Breast epithelium (tissue), 4 donors: ENCODE results near the gene SSTR3. TPM values are rescaled to one million over a fixed set of nuclear protein-coding genes. Genes with fewer than 3 reads are reported as not detected.

Experiments
- DNase-seq, 2 donors: peaks; one replicate each; pipeline ENCODE4 v3.0.0-alpha.2; 2019; ENCODE audit warnings: low spot score in 2 of 2
- H3K27ac ChIP-seq, 2 donors: fragments of 200-600 bp; sonication (generic) in 1 of 2; one replicate each; pipeline ENCODE4 v1.5.1; 2016 to 2019; ENCODE audit warnings: mild to moderate bottlenecking in 1 of 2
- H3K27me3 ChIP-seq, 2 donors: fragments of 200-600 bp; sonication (generic) in 1 of 2; one replicate each; pipeline versions ENCODE4 v1.5.1 to v1.6.0; 2017 to 2019; ENCODE audit warnings: control low read depth in 1 of 2, mild to moderate bottlenecking in 1 of 2
- H3K36me3 ChIP-seq: fragments of 200-600 bp; one replicate; pipeline ENCODE4 v1.5.1; 2019
- H3K4me1 ChIP-seq, 2 donors: fragments of 200-600 bp; sonication (generic); one replicate each; pipeline ENCODE4 v1.5.1; 2016 to 2019; ENCODE audit warnings: control low read depth in 1 of 2
- H3K4me3 ChIP-seq, 3 donors: fragments of 200-600 bp; sonication (generic); 1 replicate in 2 of 3; 2 replicates in 1 of 3; pipeline ENCODE4 v1.5.1; 2016 to 2019; ENCODE audit warnings: mild to moderate bottlenecking in 3 of 3, moderate library complexity in 2 of 3
- H3K9me3 ChIP-seq, 2 donors: fragments of 200-600 bp; sonication (generic) in 1 of 2; one replicate each; pipeline ENCODE4 v1.5.1; 2016 to 2019; ENCODE audit warnings: control low read depth in 1 of 2
- POLR2A ChIP-seq: fragments of 450-650 bp; IDR thresholded peaks from one replicate; pipeline ENCODE4 v1.6.1; 2016; ENCODE audit warnings: antibody characterized with exemption, mild to moderate bottlenecking, moderate library complexity
- POLR2AphosphoS5 ChIP-seq, 3 donors: sonication (generic); formaldehyde crosslinking; IDR thresholded peaks; one replicate each; pipeline ENCODE4 v1.6.1; 2017; ENCODE audit warnings: antibody characterized with exemption in 3 of 3
- intact Hi-C: fragments of 100-400 bp; cut with DNase I; formaldehyde crosslinking; loops from one replicate; pipeline ENCODE4 v1.15.1; 2023; ENCODE audit warnings: low total_unique reads
- total RNA-seq, 3 donors: library from RNA; depleted of rRNA; stranded (reverse); fragments of >200 nt; gene quantifications; one replicate each; pipeline ENCODE4 v1.1.0, GENCODE V29; 2016
- TF ChIP-seq, protein P1 (sequence below), 3 donors: fragments of 450-650 bp; IDR thresholded peaks; one replicate each; pipeline ENCODE4 v1.5.1; 2016 to 2017; ENCODE audit warnings: antibody characterized with exemption in 3 of 3, mild to moderate bottlenecking in 3 of 3, moderate library complexity in 3 of 3

The SSTR3 gene
- total RNA-seq, 3 donors from 2014 or later, result not detected

DNA sequence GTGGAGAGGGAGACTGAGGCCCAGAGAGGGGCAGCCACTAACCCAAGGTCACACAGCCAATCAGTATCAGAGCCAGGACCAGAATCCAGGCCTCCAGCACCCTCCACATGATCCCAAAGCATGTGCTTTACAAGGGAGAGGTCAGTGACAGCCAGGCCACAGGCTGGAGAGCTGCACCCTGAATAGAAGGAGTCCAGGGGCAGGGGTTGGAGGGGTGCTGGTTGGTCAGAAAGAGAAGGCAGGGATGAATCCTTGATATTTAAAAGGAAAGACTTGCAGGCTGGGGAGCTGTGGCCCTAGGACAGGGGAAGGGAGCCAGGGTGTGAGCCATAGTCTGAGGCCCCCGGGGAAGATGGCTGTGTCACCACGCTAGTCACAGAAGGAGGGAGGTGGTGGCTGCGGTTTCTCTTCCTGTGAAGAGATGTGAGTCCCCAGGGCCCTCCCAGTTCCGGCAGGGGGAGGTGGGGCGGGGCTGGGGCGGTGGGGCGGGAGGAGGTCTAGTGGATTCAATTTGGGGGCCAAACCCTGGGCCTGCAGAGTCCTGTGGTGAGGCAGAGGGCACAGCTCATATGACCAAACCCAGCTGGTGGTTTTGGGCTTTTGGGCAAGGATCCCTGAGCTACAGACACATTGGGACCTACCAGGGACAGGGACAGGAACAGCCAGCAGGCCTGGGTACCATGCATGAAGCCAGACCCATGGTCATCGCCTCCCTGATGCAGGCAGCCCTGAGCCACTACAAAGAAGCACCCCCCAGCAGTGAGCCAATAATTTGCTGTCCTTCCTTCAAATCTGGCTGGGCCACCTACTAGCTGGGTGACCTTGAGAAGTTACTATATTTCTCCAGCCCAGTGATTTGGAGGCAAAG is 17.8 kb upstream of the SSTR3 start:
- TF ChIP-seq, protein P1, sequence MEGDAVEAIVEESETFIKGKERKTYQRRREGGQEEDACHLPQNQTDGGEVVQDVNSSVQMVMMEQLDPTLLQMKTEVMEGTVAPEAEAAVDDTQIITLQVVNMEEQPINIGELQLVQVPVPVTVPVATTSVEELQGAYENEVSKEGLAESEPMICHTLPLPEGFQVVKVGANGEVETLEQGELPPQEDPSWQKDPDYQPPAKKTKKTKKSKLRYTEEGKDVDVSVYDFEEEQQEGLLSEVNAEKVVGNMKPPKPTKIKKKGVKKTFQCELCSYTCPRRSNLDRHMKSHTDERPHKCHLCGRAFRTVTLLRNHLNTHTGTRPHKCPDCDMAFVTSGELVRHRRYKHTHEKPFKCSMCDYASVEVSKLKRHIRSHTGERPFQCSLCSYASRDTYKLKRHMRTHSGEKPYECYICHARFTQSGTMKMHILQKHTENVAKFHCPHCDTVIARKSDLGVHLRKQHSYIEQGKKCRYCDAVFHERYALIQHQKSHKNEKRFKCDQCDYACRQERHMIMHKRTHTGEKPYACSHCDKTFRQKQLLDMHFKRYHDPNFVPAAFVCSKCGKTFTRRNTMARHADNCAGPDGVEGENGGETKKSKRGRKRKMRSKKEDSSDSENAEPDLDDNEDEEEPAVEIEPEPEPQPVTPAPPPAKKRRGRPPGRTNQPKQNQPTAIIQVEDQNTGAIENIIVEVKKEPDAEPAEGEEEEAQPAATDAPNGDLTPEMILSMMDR (IDR thresholded peaks at IDR 0.05), result no peak
- TF ChIP-seq POLR2A, result no peak
- no peak for TF ChIP-seq POLR2AphosphoS5 (IDR thresholded peaks at IDR 0.05)
- Histone ChIP-seq H3K4me1 (no peaks in the 10 kb centered on the region), H3K9me3 (no peaks in the 10 kb centered on the region), H3K4me3 (no peak overlapping the region), H3K36me3 (no peaks in the 10 kb centered on the region), H3K27me3 (no peaks in the 10 kb centered on the region), H3K27ac (peak overlapping the region in 1 of 2 donors; percentile 52)
- intact Hi-C loops, result no loop called here
- DNase-seq, result no peak

DNA sequence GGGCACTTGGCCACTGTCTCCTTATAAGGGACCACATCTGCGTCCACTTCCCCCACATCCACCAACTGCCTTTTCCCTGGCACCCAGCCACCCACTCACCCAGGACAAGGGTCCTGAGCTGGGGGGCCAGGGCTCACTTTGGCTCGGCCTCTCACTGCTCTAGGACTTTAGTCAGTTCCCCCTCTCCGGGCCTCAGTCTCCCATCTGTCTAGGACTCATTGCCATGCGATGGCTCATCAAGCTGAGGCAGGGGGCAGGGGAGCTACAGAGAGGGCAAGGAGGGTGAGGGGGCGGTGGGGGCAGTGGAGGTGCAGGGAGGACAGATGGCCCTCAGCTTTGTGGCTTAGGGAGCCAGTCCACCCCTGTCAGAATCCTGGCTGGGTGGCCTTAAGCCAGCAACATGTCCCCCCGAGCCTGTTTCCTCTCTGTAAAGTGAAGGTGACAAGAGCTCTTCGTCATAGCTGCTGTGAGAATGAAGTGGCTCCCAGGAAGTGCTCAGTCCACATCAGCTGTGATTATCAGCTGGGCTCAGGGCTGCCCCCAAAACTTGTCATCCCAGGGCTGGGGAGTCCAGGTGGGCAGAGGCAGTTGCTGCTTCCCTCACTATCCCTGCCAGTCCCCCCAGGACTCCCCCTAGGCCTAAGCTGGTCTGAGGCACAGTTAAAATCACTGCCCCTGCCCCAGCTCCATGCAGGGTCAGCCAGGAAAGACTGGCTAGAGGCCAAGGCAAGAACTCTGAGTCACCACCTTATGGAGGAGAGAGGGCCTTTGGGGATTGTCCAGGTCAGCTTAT is 16.9 kb upstream of the SSTR3 start:
- H3K9me3 ChIP-seq, result no peaks in the 10 kb centered on the region
- no peaks in the 10 kb centered on the region for H3K27me3 ChIP-seq
- peak overlapping the region in 1 of 2 donors; percentile 52 for H3K27ac ChIP-seq
- H3K4me1 ChIP-seq, result no peaks in the 10 kb centered on the region
- intact Hi-C loops, result no loop called here
- no peak for DNase-seq
- TF ChIP-seq POLR2A (no peak), POLR2AphosphoS5 (IDR thresholded peaks at IDR 0.05) (no peak)
- TF ChIP-seq, protein P1 (IDR thresholded peaks at IDR 0.05), result no peak
- no peaks in the 10 kb centered on the region for H3K36me3 ChIP-seq
- no peak overlapping the region for H3K4me3 ChIP-seq

DNA sequence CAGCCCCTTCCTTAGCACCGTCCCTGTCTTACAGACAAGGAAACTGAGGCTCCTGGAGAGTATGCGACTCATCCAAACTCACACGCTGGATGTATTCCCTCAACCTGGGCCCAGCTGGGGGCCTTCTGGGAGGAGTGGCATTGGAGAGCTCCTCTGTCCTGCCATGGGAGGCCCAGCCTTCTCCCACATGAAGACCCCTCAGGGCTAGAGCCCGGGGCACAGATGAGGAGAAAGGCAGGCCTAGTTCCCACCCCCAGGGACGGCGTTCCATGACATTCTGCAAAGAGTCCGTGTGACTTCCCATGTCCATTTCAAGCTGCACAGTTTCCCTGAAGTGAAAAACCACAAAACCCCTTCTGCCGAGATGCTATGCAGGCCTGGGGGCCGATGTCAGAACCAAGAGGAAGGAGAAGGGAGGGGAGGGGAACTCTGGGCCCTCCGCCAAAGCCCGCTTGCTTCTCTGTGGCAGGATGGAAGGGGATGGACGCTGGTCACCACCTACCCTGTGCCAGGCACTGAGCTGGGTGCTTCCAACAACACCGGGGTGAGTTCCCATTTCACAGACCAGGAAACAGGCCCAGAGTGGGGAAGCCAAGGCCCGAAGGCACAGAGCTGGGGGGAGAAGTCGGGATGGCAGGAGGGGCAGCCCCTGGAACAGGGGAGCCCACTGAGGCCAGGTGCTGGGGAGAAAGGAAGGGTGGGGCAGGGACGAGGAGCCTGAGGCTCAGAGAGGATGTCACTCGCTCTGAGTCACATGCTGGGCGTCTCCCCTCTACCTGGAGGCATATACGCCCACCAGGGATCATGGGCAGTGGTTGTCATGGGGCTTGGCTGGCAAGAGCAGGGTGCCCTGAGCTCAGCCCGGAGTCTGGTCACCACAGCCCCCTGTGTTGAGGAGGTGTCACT is 16.1 kb upstream of the SSTR3 start:
- Histone ChIP-seq H3K9me3 (no peaks in the 10 kb centered on the region), H3K27ac (no peak overlapping the region), H3K4me1 (no peaks in the 10 kb centered on the region), H3K27me3 (no peaks in the 10 kb centered on the region), H3K4me3 (no peak overlapping the region), H3K36me3 (no peaks in the 10 kb centered on the region)
- intact Hi-C loops, result no loop called here
- TF ChIP-seq, protein P1 (IDR thresholded peaks at IDR 0.05), result no peak
- TF ChIP-seq POLR2A (no peak), POLR2AphosphoS5 (IDR thresholded peaks at IDR 0.05) (no peak)
- no peak for DNase-seq

DNA sequence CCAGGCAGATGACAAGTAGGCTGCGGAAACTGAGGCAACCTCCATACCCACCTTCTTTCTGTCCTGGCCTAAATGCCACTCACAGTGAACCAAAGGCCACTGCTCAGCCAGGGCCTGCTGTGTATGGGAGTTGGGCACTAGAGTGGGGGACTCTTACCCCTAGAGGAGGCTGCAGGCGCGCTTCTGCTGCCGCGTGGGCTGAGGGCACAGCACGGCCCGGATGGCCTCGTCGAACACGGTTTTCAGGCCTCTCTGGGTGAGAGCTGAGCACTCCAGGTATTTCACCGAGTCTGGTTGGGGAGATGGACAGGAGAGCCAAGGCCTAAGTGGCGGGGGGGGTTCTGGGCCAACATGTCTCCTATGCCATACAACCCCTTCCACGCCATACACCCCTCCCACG is 14.2 kb upstream of the SSTR3 start:
- Histone ChIP-seq H3K4me3 (no peak overlapping the region), H3K4me1 (no peaks in the 10 kb centered on the region), H3K27ac (no peak overlapping the region), H3K36me3 (no peaks in the 10 kb centered on the region), H3K9me3 (no peaks in the 10 kb centered on the region), H3K27me3 (no peaks in the 10 kb centered on the region)
- TF ChIP-seq POLR2AphosphoS5 (IDR thresholded peaks at IDR 0.05) (no peak), POLR2A (no peak)
- TF ChIP-seq, protein P1 (IDR thresholded peaks at IDR 0.05), result no peak
- intact Hi-C loops, result no loop called here
- no peak for DNase-seq
